ES-I3 (cell line): Measurements from ENCODE around the gene SDCBP2.

Source experiments
- H3K36me3 ChIP-seq: 2 replicates; pipeline ENCODE4 v1.6.1; 2013; ENCODE audit warnings: mild to moderate bottlenecking, low read length, control low read depth, moderate library complexity; ENCODE audit not compliant: insufficient read depth
- H3K4me1 ChIP-seq: 2 replicates; pipeline ENCODE4 v1.6.1; 2013; ENCODE audit warnings: mild to moderate bottlenecking, control low read depth, low read length; ENCODE audit not compliant: insufficient read depth
- H3K9ac ChIP-seq: 2 replicates; pipeline ENCODE4 v1.6.1; 2013; ENCODE audit warnings: low read depth, mild to moderate bottlenecking, low read length, moderate library complexity
- H3K9me3 ChIP-seq: 2 replicates; pipeline ENCODE4 v1.6.1; 2013; ENCODE audit warnings: mild to moderate bottlenecking, low read length, moderate library complexity; ENCODE audit not compliant: control insufficient read depth, insufficient read depth

The SDCBP2 gene

DNA sequence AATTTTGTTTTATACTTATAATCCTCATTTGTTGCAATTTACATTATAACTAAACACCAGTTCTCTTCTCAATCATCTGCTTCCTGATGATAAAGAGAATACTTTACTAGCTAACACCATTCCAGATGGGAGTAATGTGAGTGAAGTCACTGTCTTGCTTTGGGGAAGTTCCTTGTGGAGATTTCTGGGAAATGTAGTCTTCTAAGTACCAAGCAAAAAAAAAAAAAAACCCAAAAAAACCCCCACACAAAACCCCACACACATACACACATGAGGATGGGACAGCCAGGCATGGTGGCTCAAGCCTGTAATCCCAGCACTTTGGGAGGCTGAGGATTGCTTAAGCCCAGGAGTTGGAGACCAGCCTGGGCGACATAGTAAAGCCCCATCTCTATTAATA, 65.1 kb downstream of the SDCBP2 start:
- Histone ChIP-seq H3K4me1 (peaks cover 17% of the 10 kb centered on the region), H3K36me3 (no peaks in the 10 kb centered on the region), H3K9me3 (no peaks in the 10 kb centered on the region), H3K9ac (no peak overlapping the region)
